ENCODE data around the gene TRIM50.
"Not testable (repeated sequence)": the region's sequence is repeated elsewhere in the genome, so short reads cannot be mapped to it uniquely, and the experiment has no call there.

TRIM50 gene

GRCh38 chr7:73267813-73268212 is 60.1 kb downstream of the TRIM50 start:
- H3K27me3 Mint-ChIP-seq (ENCODE audit: low read depth); H3K4me3 Mint-ChIP-seq; H3K9me3 Mint-ChIP-seq; H3K36me3 Mint-ChIP-seq (ENCODE audit: low read depth); H3K27ac Mint-ChIP-seq; H3K4me1 Mint-ChIP-seq: not testable (repeated sequence)

GRCh38 chr7:73266719-73267368 is 61.0 kb downstream of the TRIM50 start:
- not testable (repeated sequence) for H3K4me1 Mint-ChIP-seq, H3K9me3 Mint-ChIP-seq

More at GRCh38 chr7:73266719-73267368, 61.0 kb downstream of the TRIM50 start:
- not testable (repeated sequence) for H3K27ac Mint-ChIP-seq; H3K36me3 Mint-ChIP-seq (ENCODE audit: low read depth); H3K27me3 Mint-ChIP-seq (ENCODE audit: low read depth); H3K4me3 Mint-ChIP-seq
